GM04503 (cell line): ENCODE measurements around the gene MAST4.

Source experiments
- DNase-seq: peaks from one replicate; pipeline ENCODE4 v3.0.0-alpha.2; 2012; ENCODE audit warnings: low read depth

MAST4 gene

GRCh38 chr5:66595756-66596635 lies at the start of gene MAST4:
Gene MAST4 (plus strand): TSS chr5:66596393. CDS start chr5:66596656, 263 bp downstream.
- peak; percentile 28 for DNase-seq

DNA sequence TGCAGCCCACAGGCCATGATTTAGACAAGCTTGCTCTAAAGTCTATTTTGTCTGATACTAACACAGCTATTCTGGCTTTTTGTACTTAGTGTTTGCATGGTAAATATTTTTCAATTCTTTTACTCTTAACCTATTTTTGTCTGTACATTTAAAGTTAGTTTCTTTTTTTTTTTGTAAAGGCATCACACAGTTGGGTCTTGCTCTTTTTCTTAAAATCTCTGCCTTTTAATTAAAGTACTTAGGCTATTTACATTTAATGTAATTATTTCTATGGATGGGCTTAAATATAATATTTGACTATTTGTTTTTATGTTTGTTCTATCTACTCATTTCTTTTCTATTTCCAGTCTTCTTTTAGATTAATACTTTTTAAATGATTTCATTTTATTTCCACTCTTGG lies 49.7 kb upstream of the MAST4 start:
- no peak for DNase-seq

DNA sequence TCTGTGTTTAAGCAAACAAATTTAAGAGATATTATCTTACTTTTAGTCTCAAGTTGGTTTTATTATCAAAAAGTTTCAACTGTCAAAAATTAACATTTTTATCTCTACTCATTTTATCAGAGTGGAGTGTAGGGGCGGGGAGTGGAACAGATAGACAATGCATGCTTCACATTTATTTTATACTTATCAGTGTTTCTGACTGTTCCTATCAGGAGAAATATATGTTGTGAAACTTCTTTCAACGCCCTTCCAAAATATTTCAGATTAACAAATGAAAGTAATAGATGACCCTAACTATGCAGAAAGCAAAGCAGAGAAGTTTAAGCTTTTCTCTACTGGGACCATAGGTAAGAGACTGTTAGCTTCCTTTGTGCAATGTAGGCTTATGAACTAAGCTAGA lies 44.9 kb upstream of the MAST4 start:
- DNase-seq, result no peak

- no peak for DNase-seq
Measured at GRCh38 chr5:66551945-66552344, 44.2 kb upstream of the MAST4 start.

GRCh38 chr5:66553368-66553912 lies 42.8 kb upstream of the MAST4 start:
- no peak for DNase-seq

- no peak for DNase-seq
Measured at GRCh38 chr5:66553916-66554575, 42.1 kb upstream of the MAST4 start.

- no peak for DNase-seq
Measured at GRCh38 chr5:66554884-66555283, 41.3 kb upstream of the MAST4 start.

DNA sequence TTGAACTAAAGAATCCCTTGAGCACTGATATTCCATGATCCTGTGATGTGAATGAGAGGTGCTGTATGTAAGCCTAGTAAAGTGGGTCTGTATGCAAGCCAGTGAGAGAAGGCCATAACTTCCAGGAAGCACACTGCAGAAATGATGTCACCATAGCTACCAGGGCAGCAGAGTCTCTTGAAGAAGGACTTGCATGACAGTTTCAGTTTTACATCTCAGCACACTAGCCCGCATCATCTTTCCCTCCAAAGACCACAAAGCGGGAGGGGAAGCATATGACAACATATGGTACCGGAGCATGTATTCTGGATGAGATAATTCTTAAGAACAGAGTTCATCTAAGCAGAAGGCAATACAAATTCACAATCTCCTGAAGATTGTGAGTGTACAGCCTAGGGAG lies 37.6 kb upstream of the MAST4 start:
- DNase-seq, result no peak

DNA sequence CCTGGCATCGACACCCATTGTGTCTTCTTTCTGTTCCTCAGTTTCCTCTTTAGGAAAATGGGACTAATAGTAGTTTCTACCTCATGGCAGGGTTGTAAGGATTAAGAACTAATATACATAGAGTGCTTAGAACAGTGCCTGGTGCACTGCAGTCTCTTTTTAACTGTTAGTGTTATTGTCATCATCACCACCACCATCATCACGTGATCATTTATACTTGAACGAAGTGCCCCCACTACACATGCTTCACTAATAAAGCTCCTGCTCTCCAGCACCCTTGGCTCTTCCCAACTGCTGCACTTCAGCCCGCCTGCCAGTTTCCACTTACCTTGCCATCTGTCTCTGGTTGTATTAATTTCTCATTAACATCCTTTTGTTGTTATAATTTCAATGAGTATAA lies 35.8 kb upstream of the MAST4 start:
- DNase-seq, result no peak

- DNase-seq, result no peak
Measured at GRCh38 chr5:66561256-66561990, 34.8 kb upstream of the MAST4 start.

DNA sequence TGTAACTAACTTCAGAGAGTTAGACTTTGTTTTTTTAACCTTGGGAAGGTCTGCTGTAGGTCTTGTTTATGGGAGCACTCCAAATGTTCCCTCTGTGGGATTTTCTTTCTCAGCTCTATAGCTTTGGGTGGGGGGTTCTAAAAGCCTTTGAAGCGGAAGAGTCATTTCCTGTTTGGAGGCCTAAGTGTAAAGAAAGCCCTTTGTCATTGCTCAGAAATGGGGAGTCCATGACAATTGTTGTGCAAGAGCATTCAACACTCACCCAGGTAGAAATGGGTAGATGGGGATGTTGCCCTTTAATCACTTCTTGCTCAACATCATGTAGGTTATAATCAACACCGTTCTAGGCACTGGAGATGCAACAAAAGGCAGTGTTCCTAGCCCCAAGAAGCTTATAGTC lies 30.3 kb upstream of the MAST4 start:
- no peak for DNase-seq

GRCh38 chr5:66567474-66567873 lies 28.7 kb upstream of the MAST4 start:
- no peak for DNase-seq

DNA sequence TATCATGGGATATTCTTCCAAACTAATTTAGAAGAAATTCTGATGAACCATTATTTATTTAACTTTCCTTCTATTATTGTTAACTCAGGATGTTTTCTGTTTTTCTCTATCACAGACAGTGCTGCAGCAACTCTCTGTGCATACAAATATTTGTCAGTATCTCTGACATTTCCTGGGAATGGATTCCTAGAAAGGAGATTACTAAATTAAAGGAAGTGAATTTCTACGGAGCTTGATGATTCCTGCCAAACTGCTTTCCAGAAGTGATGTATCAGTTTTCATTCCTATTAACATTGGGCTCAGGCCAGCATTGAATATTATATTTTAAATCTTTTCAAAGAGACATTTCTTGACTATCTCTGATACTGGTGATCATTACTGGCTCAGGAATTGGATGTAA lies 26.0 kb upstream of the MAST4 start:
- no peak for DNase-seq

- DNase-seq, result no peak
Measured at GRCh38 chr5:66573733-66574132, 22.5 kb upstream of the MAST4 start.

- DNase-seq, result no peak
Measured at GRCh38 chr5:66582499-66583165, 13.6 kb upstream of the MAST4 start.

DNA sequence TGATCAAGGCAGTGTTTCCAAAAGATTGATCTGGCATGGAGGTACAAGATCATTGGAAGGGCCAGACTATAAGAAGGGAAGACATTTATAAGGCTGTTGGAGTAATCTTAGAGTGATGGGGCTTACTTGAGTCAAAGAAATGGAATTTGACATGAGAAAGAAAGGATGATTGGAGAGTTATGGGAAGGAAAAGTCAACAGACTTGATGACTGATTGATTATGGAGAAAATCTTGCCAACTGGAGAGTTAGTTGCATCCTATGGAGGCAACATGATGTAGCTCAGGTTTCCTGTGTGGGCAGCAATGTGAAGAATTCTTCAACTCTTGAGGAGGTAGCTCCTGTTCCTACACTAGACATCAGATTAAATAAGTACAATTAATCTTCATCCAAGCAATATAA lies 10.9 kb upstream of the MAST4 start:
- no peak for DNase-seq

- DNase-seq, result no peak
Measured at GRCh38 chr5:66587771-66588170, 8.4 kb upstream of the MAST4 start.

GRCh38 chr5:66596636-66597182 lies 516 bp downstream of the MAST4 start:
- no peak for DNase-seq

- DNase-seq, result no peak
Measured at GRCh38 chr5:66597183-66597757, 1.1 kb downstream of the MAST4 start.

- no peak for DNase-seq
Measured at GRCh38 chr5:66602621-66603020, 6.4 kb downstream of the MAST4 start.

GRCh38 chr5:66603164-66603563 lies 7.0 kb downstream of the MAST4 start:
- no peak for DNase-seq
